Activated CD4-positive, alpha-beta T cell treated with anti-CD3 and anti-CD28 coated beads, Interleukin-10, Interleukin-2, amounts not matched to agents 100 ng/mL and 50 ng/mL, durations not matched to agents 16 hours and 8 hours (primary cell): Measurements from ENCODE around the gene TEX29.

Source experiments
- DNase-seq: peaks from one replicate; pipeline ENCODE4 v3.0.0-alpha.2; 2020

TEX29 gene

DNA sequence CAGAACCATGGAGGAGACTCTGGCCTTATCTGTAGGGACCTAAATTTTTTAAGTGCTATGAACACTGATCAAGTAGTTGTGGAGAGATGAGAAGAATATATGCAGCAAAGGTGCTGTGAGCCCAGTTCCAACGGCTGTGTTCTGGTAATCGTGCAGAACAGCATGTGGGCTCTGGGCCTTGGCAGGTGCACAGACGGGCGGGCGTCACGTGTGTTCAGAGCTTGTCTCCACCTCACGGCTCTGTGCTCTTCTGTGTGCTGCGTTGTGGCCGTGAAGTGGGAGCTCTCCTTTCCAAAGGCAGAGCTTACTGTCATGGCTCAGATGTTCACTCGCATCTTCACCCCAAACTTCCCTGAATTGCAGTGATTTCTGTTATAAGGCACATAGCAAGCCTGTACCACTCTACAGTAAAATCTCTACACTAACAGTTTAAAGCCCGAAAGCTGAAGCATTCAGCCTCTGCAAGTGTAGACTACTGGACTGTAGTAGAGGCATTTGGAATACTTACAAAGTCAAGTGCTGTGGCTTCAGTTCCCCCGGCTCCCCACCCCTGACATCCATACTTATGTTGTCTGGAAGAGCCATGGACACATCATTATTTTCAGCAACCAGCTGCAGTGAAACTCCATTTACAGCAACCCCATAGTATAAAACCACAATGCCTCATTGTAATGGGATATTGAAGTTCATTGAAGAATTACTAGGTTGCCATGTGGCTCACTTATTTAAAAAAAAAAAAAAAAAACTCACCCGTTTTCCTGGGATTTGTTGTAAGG is 27.5 kb upstream of the TEX29 start:
- DNase-seq = no peak

DNA sequence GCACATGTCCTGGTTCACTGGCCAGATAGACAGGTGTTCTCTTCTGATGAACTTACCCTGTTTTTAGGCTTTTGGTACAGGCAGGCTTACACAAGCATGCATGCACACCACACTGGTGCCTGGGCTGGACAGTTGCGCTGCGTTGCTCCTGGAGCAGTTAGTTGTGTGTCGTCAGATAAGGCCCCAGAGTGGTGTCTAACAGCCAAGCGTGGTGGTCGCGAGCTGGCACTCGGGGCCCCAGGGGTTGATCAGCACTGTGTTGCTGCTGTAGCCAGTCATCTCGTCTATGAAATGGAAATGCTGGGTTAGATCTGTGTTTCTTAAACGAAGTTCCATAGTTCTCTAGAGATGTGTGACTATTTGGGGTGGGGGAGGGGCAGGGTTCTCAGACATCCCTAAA is 24.6 kb upstream of the TEX29 start:
- no peak for DNase-seq

DNA sequence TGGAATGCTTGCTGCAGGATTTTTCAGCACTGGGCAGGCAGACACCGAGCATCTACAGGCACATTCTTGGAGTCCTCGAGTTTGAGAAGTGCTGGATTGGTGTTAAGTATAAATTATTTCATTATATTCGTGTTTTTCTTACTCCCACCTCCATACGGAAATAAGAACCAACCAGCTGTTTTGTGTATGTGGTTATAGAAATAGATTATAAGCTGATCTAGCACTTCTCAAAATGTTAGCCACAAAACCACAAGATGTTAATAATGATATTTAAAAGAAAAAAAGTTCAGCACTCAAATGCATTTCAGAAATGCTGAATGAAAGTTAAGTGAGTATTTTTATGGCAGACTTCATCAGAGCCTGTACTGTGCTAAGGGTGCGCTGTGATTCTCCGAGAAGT is 24.0 kb upstream of the TEX29 start:
- DNase-seq = peak; percentile 16

GRCh38 chr13:111298214-111298975 is 22.0 kb upstream of the TEX29 start:
- no peak for DNase-seq

DNA sequence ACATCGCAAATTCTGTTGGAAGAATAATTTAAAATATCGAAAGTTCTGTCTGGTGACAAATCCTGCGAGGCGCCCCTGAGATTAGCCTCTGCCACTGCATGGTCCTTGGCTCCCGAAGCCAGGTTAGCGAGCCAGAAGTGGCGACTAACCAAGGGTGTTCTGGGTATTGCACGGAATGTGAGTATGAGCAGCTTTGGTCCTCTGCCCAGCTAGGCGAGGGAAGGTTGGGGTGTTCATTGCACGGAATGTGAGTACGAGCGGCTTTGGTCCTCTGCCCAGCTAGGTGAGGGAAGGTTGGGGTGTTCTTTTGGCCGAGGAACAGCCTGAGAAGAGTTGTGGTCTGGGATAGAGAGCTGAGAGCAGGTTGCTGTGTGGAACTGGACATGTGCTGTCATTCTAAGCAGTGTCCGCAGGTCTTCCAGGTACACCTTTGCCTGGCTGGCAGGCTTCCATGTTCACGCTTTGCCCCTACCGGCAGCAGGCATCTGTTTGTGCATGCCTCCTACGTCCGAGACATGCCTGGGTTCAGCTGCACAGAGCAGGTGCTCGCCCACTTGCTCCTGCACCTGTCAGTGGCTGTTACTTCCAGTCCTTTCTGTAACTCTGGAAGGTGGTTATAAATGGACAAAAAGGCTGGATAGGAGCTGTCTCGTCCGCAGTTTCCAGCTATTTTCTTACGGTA is 18.3 kb upstream of the TEX29 start:
- DNase-seq = no peak

GRCh38 chr13:111303559-111303958 is 16.9 kb upstream of the TEX29 start:
- no peak for DNase-seq

GRCh38 chr13:111304041-111304544 is 16.3 kb upstream of the TEX29 start:
- peak; percentile 60 for DNase-seq

DNA sequence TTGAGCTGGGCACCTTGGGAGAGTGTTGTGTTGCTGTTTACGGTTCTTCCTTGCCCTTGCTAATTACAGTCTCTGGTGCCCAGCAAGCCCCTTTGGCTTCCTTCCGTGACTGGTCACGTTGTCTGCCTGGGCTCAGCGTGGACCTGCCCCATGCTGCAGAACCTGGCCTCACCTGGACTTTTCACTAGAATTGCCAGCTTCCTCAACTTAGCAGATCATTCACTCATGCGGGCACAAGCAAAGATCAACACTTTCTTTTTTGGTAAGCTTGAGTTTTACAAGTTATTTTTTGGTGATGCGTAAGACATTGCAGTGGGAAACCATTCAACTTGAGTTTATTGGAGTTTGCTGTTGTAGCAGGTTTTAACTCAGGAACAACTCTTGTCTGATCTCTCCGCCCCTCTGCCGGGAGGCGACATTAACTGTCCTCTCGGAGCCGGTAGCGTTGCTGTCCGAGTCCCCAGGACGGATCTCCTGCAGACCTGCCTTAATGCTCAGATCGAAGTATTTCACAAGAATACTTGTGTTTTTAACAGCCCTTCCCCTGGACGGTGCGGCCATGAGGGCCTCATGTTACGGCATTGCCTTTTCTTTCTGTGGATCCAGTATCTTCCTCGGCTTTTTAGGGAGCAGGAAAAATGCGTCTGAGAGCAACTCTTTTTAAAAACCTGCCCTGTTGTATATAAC is 15.7 kb upstream of the TEX29 start:
- no peak for DNase-seq

- DNase-seq = no peak
Measured at GRCh38 chr13:111312944-111313590, 7.4 kb upstream of the TEX29 start.

GRCh38 chr13:111313911-111314425 is 6.5 kb upstream of the TEX29 start:
- DNase-seq = no peak

GRCh38 chr13:111314852-111315251 is 5.6 kb upstream of the TEX29 start:
- no peak for DNase-seq

DNA sequence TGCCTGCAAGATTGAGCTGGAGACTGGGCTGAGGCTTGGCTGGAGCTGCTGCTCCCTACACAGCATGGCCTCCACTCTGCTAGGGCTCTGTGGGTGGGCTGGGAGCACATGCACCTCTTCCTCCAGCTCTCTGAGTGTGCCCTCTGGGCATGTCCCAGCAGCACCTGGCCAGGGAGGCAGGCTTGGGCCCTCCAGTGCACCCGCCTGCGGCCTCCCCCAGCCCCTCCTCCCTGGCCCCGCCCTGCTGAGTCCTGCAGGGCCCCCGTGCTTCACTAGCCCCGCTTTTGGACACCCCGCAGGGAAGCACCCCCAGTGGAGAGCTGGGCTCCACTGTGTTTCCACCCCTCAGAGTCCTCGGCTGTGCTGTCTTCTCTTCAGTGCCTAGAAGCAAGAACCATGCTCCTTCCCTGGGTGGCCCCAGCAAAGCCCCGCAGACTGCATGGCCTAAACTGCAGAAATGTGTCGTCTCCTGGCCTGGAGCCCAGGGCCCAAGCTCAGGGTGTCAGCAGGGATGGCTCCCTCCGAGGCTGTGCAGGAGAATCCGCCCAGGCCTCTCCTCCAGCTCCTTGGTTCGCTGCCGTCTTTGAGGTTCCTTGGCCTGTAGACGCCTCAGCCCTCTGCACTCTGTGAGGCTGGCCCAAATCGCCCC is 5.0 kb upstream of the TEX29 start:
- DNase-seq = no peak

- no peak for DNase-seq
Measured at GRCh38 chr13:111316161-111316730, 4.2 kb upstream of the TEX29 start.

GRCh38 chr13:111317042-111317550 is 3.3 kb upstream of the TEX29 start:
- no peak for DNase-seq

DNA sequence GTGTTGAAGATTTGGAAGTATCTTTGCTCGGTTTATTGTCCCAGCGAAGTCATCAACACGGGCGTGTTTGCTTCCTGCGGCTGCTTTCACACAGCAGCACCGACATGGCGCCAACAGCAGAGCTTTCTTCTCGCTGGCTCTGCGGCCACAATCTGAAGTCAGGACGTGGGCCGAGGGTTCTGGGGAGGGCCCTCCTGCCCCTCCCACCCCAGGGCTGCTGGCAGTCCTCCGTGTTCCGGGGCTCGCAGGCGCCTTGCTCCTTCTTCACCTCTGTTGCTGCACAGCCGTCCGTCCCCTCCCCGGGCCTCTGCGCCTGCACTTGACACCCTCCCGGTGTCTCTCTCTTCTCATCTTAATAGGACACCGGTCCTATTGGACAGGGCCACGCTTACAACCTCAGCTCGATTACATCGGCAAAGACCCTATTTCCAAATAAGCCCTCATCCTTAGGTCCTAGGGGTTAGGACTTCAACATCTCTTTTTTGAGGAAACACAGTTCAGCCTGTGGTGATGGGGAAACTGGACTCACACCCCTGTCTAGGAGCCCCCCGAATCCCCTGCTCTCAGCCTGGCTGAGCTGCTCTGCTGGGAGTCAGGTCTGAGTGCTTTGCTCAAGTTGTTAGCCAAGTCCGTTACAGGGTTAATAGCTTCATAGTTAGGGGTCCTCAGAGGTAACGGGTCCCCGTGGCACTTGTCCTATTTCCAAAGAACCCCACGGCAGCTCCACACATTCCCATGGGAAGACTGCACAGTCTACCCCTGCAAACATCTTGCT is 2.7 kb upstream of the TEX29 start:
- DNase-seq = no peak

- no peak for DNase-seq
Measured at GRCh38 chr13:111318386-111318785, 2.1 kb upstream of the TEX29 start.

- no peak for DNase-seq
Measured at GRCh38 chr13:111319521-111319920, 921 bp upstream of the TEX29 start.

- DNase-seq = no peak
Measured at GRCh38 chr13:111322001-111322915, 1.8 kb downstream of the TEX29 start.

GRCh38 chr13:111322916-111323331 is 2.5 kb downstream of the TEX29 start:
- no peak for DNase-seq
